ENCODE measurements around the gene FILIP1L.

FILIP1L gene

GRCh38 chr3:99997293-99997692 lies 117.0 kb downstream of the FILIP1L start:
- TF ChIP-seq CREB1 (IDR thresholded peaks at IDR 0.05; ENCODE audit: low read depth) (no peak), TCF12 (IDR thresholded peaks at IDR 0.05; ENCODE audit: low read depth) (no peak), ZBTB7A (IDR thresholded peaks at IDR 0.05; ENCODE audit: low read depth) (no peak), FOXM1 (IDR thresholded peaks at IDR 0.05; ENCODE audit: borderline replicate concordance, low read depth) (no peak), CEBPB (IDR thresholded peaks at IDR 0.05) (no peak), RAD21 (IDR thresholded peaks at IDR 0.05; ENCODE audit: low read depth) (no peak), TAF1 (IDR thresholded peaks at IDR 0.05; ENCODE audit: low read depth) (no peak), TEAD4 (IDR thresholded peaks at IDR 0.05) (no peak), YY1 (IDR thresholded peaks at IDR 0.05; ENCODE audit: low read depth) (no peak), EGR1 (IDR thresholded peaks at IDR 0.05) (no peak), MAX (IDR thresholded peaks at IDR 0.05) (no peak), NFIC (IDR thresholded peaks at IDR 0.05) (no peak), EP300 (IDR thresholded peaks at IDR 0.05; ENCODE audit: borderline replicate concordance) (no peak), REST (IDR thresholded peaks at IDR 0.05; ENCODE audit: low read depth) (no peak), USF1 (IDR thresholded peaks at IDR 0.05) (no peak)

- TF ChIP-seq NFIC (IDR thresholded peaks at IDR 0.05): no peak
- TF ChIP-seq USF1 (IDR thresholded peaks at IDR 0.05): no peak
- TF ChIP-seq EGR1 (IDR thresholded peaks at IDR 0.05): no peak
- TF ChIP-seq FOXM1 (IDR thresholded peaks at IDR 0.05; ENCODE audit: borderline replicate concordance, low read depth): no peak
- TF ChIP-seq TAF1 (IDR thresholded peaks at IDR 0.05; ENCODE audit: low read depth): no peak
- TF ChIP-seq MAX (IDR thresholded peaks at IDR 0.05): no peak
- no peak for TF ChIP-seq YY1 (IDR thresholded peaks at IDR 0.05; ENCODE audit: low read depth)
- no peak for TF ChIP-seq REST (IDR thresholded peaks at IDR 0.05; ENCODE audit: low read depth)
- TF ChIP-seq ZBTB7A (IDR thresholded peaks at IDR 0.05; ENCODE audit: low read depth): no peak
- no peak for TF ChIP-seq EP300 (IDR thresholded peaks at IDR 0.05; ENCODE audit: borderline replicate concordance)
- TF ChIP-seq CREB1 (IDR thresholded peaks at IDR 0.05; ENCODE audit: low read depth): no peak
- TF ChIP-seq CEBPB (IDR thresholded peaks at IDR 0.05): no peak
- no peak for TF ChIP-seq RAD21 (IDR thresholded peaks at IDR 0.05; ENCODE audit: low read depth)
- TF ChIP-seq TEAD4 (IDR thresholded peaks at IDR 0.05): no peak
- TF ChIP-seq TCF12 (IDR thresholded peaks at IDR 0.05; ENCODE audit: low read depth): no peak
Measured at GRCh38 chr3:99990179-99990578, 124.1 kb downstream of the FILIP1L start.

- TF ChIP-seq CEBPB (IDR thresholded peaks at IDR 0.05) (no peak), TCF12 (IDR thresholded peaks at IDR 0.05; ENCODE audit: low read depth) (no peak), NFIC (IDR thresholded peaks at IDR 0.05) (no peak), USF1 (IDR thresholded peaks at IDR 0.05) (no peak), FOXM1 (IDR thresholded peaks at IDR 0.05; ENCODE audit: borderline replicate concordance, low read depth) (no peak), MAX (IDR thresholded peaks at IDR 0.05) (no peak), REST (IDR thresholded peaks at IDR 0.05; ENCODE audit: low read depth) (no peak), RAD21 (IDR thresholded peaks at IDR 0.05; ENCODE audit: low read depth) (no peak), TEAD4 (IDR thresholded peaks at IDR 0.05) (no peak), EP300 (IDR thresholded peaks at IDR 0.05; ENCODE audit: borderline replicate concordance) (no peak), CREB1 (IDR thresholded peaks at IDR 0.05; ENCODE audit: low read depth) (no peak), EGR1 (IDR thresholded peaks at IDR 0.05) (no peak), ZBTB7A (IDR thresholded peaks at IDR 0.05; ENCODE audit: low read depth) (no peak), YY1 (IDR thresholded peaks at IDR 0.05; ENCODE audit: low read depth) (no peak), TAF1 (IDR thresholded peaks at IDR 0.05; ENCODE audit: low read depth) (no peak)
Measured at GRCh38 chr3:99984668-99985067, 129.6 kb downstream of the FILIP1L start.
